Kidney epithelial cell (primary cell): Measurements from ENCODE around the gene FUT9. TPM values are rescaled to one million over a fixed set of nuclear protein-coding genes. Genes with fewer than 3 reads are reported as not detected.

ENCODE experiments used
- DNase-seq: peaks from one replicate; pipeline ENCODE4 v3.0.0-alpha.2; 2010; ENCODE audit warnings: low read depth
- H3K27me3 ChIP-seq: 2 replicates; pipeline ENCODE4 v1.6.0; 2011; ENCODE audit warnings: low read length; ENCODE audit not compliant: control insufficient read depth, insufficient read depth
- H3K36me3 ChIP-seq: 2 replicates; pipeline ENCODE4 v1.5.1; 2011; ENCODE audit warnings: low read length; ENCODE audit not compliant: control insufficient read depth, insufficient read depth
- H3K4me3 ChIP-seq: 2 replicates; pipeline ENCODE4 v1.5.1; 2011; ENCODE audit warnings: low read depth, mild to moderate bottlenecking, control low read depth, low read length
- total RNA-seq: library from RNA; depleted of rRNA; stranded (reverse); fragments of >200 nt; gene quantifications from 2 replicates; pipeline ENCODE4 v1.2.3, GENCODE V29; 2015
- TF ChIP-seq, protein P1 (sequence below): IDR thresholded peaks from 2 replicates; pipeline ENCODE4 v1.5.1; 2011; ENCODE audit warnings: mild to moderate bottlenecking, moderate library complexity, low read length, control low read depth, inconsistent platforms; ENCODE audit not compliant: insufficient read depth, poor library complexity, severe bottlenecking

FUT9 gene
- total RNA-seq, 1 donor from 2014 or later = 1.8 TPM

DNA sequence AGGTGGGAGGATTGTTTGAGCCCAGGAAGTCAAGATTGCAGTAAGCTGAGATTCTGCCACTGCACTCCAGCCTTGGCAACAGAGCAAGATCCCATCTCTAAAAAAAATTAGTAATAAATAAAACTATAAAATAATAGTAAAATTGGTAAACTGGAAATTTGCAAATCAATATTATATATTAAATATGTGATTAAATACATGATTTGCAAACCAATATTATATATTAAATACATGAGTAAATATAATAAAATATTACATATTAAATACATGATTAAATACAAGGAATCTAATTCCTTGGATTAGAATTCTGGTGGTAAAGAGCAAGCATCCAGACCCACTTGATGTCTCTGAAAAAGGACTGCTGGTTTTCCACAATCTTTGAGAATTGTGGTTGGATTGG, 35.8 kb downstream of the FUT9 start:
- no peaks in the 10 kb centered on the region for H3K27me3 ChIP-seq
- TF ChIP-seq, protein P1, sequence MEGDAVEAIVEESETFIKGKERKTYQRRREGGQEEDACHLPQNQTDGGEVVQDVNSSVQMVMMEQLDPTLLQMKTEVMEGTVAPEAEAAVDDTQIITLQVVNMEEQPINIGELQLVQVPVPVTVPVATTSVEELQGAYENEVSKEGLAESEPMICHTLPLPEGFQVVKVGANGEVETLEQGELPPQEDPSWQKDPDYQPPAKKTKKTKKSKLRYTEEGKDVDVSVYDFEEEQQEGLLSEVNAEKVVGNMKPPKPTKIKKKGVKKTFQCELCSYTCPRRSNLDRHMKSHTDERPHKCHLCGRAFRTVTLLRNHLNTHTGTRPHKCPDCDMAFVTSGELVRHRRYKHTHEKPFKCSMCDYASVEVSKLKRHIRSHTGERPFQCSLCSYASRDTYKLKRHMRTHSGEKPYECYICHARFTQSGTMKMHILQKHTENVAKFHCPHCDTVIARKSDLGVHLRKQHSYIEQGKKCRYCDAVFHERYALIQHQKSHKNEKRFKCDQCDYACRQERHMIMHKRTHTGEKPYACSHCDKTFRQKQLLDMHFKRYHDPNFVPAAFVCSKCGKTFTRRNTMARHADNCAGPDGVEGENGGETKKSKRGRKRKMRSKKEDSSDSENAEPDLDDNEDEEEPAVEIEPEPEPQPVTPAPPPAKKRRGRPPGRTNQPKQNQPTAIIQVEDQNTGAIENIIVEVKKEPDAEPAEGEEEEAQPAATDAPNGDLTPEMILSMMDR = no peak
- H3K36me3 ChIP-seq = no peaks in the 10 kb centered on the region
- DNase-seq = no peak
- no peak overlapping the region for H3K4me3 ChIP-seq

DNA sequence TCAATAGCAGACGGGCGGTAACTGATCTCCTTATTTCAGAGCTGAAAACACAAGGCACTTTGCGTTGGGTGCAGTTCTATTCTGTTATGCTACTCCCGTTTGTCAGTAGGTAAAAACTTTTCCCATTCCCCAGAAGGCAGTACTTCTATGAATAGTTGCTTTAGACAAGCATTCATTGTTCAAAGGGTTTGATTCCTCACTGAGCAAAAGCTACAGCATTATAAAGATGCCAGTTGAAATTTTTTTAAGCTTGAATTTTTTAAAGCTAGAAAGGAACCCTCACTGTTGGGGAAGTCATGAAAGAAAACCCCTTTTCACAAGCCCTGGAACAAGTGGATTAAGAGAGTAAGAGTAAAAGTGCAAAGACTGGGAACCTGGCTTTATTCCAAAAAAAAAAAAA, 42.3 kb downstream of the FUT9 start:
- DNase-seq = no peak
- Histone ChIP-seq H3K36me3 (no peaks in the 10 kb centered on the region), H3K27me3 (no peaks in the 10 kb centered on the region), H3K4me3 (no peak overlapping the region)
- TF ChIP-seq, protein P1 = no peak

GRCh38 chr6:96059586-96059985, 43.8 kb downstream of the FUT9 start:
- Histone ChIP-seq H3K4me3 (no peak overlapping the region), H3K27me3 (no peaks in the 10 kb centered on the region), H3K36me3 (no peaks in the 10 kb centered on the region)
- DNase-seq = no peak
- TF ChIP-seq, protein P1 = no peak

DNA sequence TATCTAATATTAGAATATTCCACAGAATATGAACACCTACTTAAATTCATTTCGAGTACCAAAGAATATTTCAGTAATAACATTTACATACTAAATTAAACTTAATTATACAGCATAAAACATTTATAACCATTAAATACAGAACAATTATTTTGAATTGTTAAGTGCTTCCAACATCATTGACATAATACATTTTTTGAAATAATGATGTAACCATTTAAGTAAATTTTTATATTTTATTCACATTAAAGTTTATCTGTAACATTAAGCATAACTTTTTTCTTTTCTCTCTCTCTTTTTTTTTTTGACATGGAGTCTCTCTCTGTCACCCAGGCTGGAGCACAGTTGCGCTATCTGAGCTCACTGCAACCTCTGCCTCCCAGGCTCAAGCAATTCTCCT, 44.5 kb downstream of the FUT9 start:
- no peaks in the 10 kb centered on the region for H3K36me3 ChIP-seq
- DNase-seq = no peak
- no peaks in the 10 kb centered on the region for H3K27me3 ChIP-seq
- H3K4me3 ChIP-seq = no peak overlapping the region
- TF ChIP-seq, protein P1 = no peak

GRCh38 chr6:96065213-96065612, 49.4 kb downstream of the FUT9 start:
- TF ChIP-seq, protein P1 = no peak
- H3K27me3 ChIP-seq = no peaks in the 10 kb centered on the region
- DNase-seq = no peak
- no peaks in the 10 kb centered on the region for H3K36me3 ChIP-seq
- no peak overlapping the region for H3K4me3 ChIP-seq

- TF ChIP-seq, protein P1 = no peak
- H3K36me3 ChIP-seq = no peaks in the 10 kb centered on the region
- H3K27me3 ChIP-seq = no peaks in the 10 kb centered on the region
- H3K4me3 ChIP-seq = no peak overlapping the region
- no peak for DNase-seq
Observed at GRCh38 chr6:96066376-96066775, 50.6 kb downstream of the FUT9 start.
